ENCODE data around the gene STH. TPM values are rescaled to one million over a fixed set of nuclear protein-coding genes. Genes with fewer than 3 reads are reported as not detected.

The STH gene, protein sequence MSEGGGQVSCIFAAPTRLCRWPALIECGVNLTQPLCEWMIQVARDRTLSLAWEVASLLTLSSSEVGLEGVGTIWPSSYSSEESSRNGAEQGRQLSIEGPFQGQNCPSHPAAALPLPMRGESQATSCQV
- not detected in 2 replicates for total RNA-seq

DNA sequence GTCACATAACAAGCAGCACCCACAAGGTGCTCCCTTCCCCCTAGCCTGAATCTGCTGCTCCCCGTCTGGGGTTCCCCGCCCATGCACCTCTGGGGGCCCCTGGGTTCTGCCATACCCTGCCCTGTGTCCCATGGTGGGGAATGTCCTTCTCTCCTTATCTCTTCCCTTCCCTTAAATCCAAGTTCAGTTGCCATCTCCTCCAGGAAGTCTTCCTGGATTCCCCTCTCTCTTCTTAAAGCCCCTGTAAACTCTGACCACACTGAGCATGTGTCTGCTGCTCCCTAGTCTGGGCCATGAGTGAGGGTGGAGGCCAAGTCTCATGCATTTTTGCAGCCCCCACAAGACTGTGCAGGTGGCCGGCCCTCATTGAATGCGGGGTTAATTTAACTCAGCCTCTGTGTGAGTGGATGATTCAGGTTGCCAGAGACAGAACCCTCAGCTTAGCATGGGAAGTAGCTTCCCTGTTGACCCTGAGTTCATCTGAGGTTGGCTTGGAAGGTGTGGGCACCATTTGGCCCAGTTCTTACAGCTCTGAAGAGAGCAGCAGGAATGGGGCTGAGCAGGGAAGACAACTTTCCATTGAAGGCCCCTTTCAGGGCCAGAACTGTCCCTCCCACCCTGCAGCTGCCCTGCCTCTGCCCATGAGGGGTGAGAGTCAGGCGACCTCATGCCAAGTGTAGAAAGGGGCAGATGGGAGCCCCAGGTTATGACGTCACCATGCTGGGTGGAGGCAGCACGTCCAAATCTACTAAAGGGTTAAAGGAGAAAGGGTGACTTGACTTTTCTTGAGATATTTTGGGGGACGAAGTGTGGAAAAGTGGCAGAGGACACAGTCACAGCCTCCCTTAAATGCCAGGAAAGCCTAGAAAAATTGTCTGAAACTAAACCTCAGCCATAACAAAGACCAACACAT, at the start of gene STH:
Gene STH (plus strand): TSS at position 264 of the 913 bp plus-strand sequence. CDS start 30 bp downstream, at position 294.

Other genes with a start within 250 kb of the STH start
- not detected in 2 replicates for gene CRHR1, start 214.9 kb upstream of the STH start, total RNA-seq
- not detected in 2 replicates for gene SPPL2C, start 154.4 kb upstream of the STH start, total RNA-seq
- under 0.01 TPM in 2 replicates for gene MAPT, start 104.7 kb upstream of the STH start, total RNA-seq
- 41.0 and 73.5 TPM in 2 replicates for gene KANSL1, start 194.2 kb downstream of the STH start, total RNA-seq